Esophagus muscularis mucosa (tissue), 4 donors: ENCODE measurements around the gene TP53I13.

ENCODE experiments used
- CTCF ChIP-seq, 3 experiments: fragments of 200-600 bp in 2 of 3; fragments of 450-650 bp in 1 of 3; sonication (generic) in 2 of 3; IDR thresholded peaks; one replicate each; pipeline ENCODE4 v1.5.1; 2017 to 2019; ENCODE audit warnings: antibody characterized with exemption in 3 of 3, mild to moderate bottlenecking in 2 of 3, moderate library complexity in 1 of 3
- EP300 ChIP-seq: sonication (generic); formaldehyde crosslinking; IDR thresholded peaks from one replicate; pipeline ENCODE4 v1.6.1; 2017; ENCODE audit warnings: antibody characterized with exemption
- POLR2A ChIP-seq: fragments of 450-650 bp; IDR thresholded peaks from one replicate; pipeline ENCODE4 v1.6.1; 2017; ENCODE audit warnings: antibody characterized with exemption, moderate library complexity, mild to moderate bottlenecking, low read depth
- POLR2AphosphoS5 ChIP-seq, 2 donors: sonication (generic); formaldehyde crosslinking; IDR thresholded peaks; one replicate each; pipeline ENCODE4 v1.6.1; 2017; ENCODE audit warnings: antibody characterized with exemption in 2 of 2

GRCh38 chr17:29562615-29563014, 5.9 kb upstream of the TP53I13 start:
- TF ChIP-seq CTCF (IDR thresholded peaks at IDR 0.05) (no peak), POLR2A (no peak), POLR2AphosphoS5 (IDR thresholded peaks at IDR 0.05) (no peak), EP300 (no peak)
